ENCODE measurements around the gene DEPDC5.
"Not testable (repeated sequence)": the region's sequence is repeated elsewhere in the genome, so short reads cannot be mapped to it uniquely, and the experiment has no call there.

The DEPDC5 gene

DNA sequence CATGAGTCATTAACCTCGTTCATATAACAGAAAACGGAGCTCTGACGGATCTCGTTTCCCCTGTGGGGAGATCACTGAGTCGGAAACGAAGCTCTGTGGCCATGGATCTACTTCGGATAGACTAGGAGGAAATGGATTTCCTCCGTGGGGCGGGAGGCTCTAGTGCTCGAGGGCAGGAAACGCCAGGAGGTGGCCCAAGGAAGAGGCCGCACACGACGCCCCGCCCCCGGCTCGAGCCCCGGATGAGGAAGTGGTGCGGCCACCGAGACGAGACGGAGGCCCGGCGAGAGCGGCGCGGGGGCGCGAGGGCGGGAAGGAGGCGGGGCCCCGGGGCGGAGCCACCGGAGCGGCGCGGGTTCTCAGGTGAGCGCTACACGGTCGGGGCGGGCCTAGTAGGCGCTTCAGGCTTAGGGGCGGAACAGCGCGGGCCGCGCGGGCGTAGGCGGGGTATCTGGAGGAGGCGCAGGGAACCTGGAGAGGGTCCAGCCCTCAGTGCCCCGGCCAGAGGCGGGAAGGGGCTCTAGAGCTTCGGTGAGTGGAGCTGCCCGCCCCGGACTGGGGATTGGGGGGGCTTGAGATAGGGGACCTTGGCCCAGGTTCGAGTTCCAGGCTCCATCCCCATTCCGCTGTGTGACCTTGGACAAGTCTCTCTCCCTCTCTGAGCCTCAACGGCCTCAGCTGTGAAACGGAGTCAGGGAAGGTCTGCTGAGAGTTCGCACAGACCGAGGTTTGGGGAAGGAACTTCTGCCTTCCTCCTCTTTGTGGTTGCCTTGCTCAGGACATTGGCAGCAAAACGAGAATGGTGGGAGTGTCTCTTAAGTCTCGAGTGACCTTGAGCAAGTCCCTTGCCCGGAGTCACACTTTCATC, at the start of gene DEPDC5:
DEPDC5 (plus strand) TSS at position 386 of the 868 bp plus-strand sequence. CDS start 903 bp downstream, outside the sequence.
- peak; percentile 95 for DNase-seq

DNA sequence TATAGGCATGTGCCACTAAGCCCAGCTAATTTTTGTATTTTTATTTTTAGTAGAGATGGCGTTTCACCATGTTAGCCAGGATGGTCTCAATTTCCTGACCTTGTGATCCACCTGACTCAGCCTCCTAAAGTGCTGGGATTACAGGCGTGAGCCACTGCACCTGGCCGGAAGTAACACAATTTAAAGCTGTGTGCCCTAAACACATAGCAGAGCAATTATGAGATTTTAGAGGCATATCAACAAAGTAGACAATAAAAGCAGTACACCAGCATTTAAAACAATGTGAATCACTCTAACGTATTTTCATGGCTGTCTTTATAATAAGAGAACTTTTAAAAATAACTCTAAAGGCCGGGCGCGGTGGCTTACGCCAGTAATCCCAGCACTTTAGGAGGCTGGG, 46.3 kb upstream of the DEPDC5 start:
- no peak for DNase-seq

DNA sequence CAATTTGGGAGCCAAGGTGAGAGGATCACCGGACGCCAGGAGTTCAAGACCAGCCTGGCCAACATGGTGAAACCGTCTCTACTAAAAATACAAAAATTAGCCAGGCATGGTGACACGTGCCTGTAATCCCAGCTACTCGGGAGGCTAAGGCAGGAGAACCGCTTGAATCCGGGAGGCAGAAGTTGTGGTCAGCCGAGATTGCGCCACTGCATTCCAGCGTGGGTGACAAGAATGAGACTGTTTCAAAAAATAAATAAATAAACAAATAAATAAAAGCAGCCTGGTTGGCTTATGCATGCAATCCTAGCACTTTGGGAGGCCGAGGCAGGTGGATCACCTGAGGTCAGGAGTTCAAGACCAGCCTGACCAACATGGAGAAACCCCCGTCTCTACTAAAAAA, 42.6 kb upstream of the DEPDC5 start:
- DNase-seq: not testable (repeated sequence)

DNA sequence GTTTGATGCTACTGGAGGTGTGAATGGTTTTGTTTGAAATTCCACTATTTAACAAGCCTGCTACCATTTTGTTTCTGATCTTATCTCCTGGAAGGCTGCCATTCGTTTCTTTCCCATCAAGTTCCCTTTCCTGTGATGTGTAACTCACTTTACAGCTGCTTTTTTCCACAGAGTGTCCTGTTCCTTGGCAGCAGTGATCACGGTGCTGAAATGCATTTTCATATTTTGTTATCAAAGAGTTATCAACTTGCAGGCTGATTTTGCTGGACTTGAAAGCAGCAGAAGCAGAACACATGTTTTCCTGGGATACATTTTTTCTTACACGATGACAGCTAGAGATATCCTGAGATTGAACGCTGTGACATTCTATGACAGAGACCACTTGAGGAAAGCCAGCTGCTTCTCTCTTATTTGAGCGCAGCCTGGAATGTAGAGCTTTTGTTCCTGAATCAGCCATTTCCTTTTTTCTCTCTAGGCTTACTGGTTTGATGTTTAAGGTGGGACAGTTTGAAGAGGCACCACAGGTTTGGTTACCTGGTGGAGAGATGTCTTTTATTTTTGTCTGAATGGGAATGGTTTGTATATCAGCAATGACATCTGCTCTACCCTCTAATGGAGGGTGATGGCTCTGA, 38.6 kb upstream of the DEPDC5 start:
- no peak for DNase-seq

DNA sequence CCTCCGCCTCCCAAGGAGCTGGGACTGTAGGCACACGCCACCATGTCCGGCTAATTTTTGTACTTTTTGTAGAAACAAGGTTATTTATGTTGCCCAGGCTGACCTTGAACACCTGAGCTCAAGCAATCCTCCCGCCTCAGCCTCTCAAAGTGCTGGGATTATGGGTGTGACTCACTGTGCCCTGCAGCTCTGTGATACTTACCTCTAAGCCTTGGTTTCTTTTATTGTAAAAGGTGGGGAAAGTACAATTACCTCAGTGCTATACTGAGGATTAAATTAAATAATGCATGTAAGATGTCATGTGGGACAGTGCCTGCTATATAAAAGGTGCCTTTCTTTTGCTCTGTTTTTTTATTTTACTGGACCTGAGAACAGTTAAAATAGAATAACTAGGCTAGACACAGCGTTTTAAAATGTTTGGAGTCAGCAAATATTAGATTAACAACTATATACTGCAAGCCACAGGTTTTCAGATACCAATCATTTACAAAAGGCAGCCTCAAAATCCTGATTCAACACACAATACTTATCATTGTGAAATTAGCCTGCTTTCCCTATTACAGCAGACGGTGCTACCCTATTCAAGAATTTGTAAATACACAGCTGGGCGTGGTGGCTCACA, 33.9 kb upstream of the DEPDC5 start:
- no peak for DNase-seq

DNA sequence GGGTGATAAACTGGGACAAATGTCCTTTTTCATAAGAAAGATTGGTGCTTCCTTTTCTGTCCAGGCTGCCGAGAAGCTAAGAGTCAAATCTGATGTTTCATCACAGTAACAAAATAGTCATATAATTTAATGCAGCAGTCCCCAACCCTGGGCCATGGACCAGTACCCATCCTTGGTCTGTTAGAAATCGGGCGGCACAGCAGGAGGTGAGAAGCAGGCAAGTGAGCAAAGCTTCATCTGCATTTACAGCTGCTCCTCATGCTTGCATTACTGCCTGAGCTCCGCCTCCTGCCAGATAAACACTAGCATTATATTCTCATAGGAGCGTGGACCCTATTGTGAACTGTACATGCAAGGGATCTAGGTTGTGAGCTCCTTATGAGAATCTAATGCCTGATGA, 30.1 kb upstream of the DEPDC5 start:
- DNase-seq: no peak

DNA sequence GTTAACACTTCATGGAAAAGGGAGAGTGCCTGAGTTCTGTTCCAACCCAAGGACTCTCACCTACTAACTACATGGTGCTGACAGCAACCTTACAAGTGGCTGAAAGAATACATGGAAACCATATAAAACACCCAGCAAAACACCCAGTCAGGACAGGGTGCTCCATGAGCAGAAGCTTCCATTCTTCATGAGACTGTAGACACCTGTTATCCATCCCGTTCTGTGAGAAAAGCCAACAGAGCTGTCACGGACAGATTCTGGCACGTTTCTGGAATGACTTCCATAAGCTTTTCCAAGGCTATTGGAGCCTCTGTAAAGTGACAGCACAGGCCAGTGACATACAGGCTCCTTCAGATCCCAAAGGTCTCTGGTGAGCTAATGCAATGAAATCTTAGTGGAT, 27.1 kb upstream of the DEPDC5 start:
- DNase-seq: no peak

DNA sequence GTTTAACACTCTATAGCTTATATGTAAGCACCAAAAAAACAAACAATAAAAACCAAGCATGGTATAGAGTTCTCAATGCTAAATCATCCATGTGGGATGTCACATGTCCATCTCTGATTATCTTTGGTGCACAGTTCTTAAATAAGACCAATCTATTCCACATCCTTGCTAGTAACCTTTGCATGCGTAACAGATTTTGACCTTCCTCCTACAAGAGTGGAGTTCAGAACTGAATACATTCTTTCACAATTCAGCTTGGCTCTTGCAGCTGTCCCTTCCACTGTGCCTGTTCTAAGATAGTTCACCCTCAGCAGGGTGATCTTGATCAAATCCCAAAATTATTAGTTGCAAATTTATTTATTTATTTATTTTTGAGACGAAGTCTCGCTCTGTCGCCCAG, 25.0 kb upstream of the DEPDC5 start:
- DNase-seq: no peak

DNA sequence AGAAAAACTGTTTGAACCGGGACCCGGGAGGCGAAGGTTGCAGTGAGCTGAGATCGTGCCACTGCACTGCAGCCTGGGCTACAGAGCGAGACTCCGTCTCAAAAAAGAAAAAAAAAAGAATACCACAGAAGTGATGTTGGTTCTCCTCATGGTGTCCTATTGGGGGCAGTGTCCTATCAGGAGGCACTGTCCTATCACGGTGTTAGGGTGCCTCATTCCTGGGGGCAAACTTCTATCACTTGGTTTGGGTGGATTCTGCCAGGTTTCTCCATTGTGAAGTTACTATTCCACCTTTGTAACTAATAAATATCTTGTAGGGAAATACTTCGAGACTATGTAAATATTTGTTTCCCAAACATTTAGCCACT, 23.5 kb upstream of the DEPDC5 start:
- DNase-seq: no peak

DNA sequence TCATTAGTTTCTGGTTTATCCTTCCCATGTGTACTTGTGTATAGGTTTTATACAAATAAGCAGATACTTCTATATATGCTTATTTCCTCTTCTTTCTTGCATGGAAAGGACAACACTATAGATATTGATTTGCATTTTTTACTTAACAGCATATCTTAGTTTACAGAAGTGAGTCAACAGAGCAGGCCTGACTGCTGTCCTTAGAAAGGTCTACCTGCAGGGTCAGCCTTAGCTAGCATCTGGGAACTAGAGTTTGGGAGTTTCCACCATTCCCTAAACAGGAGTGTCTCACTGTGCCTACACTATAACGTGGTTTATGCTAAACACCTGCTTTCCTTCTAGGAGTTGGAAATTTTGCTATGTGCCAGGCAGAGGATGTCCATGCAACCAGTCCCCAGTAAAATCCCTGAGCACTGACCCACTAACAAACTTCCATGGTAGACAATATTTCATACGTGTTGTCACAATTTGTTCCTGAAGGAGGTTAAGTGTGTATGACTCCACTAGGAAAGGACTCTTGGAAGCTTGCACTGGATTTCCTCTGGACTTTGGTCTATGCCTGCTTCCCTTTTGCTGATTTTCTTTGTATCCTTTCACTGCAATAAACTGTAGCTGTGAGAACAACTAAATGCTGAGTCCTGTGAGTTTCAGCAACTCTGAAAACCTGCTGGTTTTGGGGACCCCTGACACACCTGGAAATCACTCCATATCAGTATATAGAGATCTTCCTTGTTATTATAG, 21.6 kb upstream of the DEPDC5 start:
- no peak for DNase-seq

DNA sequence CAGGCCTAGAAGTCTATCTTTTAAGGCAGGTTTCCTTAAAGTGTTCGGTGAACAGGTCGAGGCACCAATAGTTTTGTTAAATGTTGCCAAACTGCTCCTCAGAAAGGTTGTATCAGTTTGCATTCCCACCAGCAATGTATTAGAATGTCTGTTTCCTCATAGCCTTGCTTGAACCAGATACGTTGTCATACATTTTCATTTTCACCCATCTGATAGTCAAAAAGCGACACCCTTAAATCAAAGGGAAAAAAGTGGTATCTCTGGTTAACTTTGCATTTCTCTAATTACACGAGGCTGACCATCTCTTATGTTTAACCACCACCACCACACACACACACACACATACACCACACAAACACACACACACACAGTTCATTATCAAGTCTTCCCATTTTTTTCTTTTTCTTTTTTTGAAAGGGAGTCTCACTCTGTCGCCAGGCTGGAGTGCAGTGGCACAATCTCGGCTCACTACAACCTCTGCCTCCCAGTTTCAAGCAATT, 20.2 kb upstream of the DEPDC5 start:
- DNase-seq: no peak

DNA sequence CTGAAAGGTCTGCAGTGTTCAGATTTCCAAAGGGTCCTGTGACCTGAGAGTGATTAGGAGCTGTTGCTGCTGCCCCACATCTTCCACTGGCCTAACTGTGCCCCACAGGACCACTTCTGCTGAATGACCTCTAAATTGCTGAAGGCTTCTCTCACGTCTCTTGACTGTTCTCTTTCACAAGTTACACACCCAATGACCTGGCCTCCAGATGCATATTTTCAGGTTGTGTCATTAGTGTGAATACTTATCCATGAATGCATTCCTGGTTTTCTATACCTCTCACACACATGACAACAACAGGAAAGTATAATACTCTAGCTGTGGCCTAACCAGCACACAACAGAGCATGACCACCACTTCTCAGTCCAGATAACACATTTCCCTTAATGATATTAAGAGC, 19.3 kb upstream of the DEPDC5 start:
- DNase-seq: no peak

DNA sequence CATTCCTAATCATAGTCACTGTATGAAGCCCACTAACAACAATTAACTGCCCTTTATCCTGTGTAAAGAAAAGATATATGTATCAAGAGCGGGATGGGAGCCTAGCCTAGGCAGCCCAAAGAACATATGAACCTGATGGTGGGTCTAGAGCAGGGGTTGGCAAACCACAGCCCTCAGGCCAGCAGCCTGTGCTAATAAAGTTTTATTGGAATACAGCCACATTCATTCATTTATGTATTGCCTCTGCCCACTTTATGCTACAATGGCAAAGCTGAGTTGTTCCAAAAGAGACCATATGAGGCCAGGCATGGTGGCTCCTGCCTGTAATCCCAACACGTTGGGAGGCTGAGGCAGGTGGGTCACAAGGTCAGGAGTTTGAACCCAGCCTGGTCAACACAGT, 17.4 kb upstream of the DEPDC5 start:
- no peak for DNase-seq

DNA sequence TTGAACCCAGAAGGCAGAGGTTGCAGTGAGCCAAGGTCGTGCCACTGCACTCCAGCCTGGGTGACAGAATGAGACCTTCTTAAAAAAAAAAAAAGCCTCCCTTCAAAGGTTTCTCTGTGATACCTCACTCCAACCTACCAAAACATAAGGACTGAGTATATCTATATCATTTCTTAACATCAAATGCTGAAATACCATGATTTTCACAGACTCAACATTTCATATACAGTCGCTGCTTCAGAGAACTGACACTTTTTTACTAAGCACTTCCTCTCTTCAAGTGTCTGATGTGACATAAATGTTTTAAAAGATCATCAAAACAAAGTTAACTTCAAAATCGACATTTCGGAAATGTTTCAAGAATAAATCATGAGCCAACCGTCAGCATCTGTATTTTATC, 15.9 kb upstream of the DEPDC5 start:
- no peak for DNase-seq

DNA sequence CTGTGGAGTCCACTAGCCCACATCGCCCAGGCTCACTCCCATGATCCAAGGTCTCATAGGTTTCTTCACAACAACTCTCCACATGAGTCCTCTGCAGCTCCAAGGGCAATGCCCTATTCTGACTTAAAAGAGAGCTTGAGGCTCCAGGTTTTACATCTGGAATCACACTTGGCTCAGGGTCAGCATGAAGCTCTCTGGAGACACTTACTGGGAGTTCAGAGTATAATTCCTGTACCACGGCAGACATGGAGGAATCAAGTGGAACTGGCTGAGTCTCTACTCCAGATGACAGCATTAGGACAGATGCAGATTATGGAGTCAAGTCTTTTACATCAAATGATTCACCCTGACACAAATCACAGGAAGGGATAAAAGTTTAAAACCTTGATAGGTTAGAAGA, 15.3 kb upstream of the DEPDC5 start:
- no peak for DNase-seq

DNA sequence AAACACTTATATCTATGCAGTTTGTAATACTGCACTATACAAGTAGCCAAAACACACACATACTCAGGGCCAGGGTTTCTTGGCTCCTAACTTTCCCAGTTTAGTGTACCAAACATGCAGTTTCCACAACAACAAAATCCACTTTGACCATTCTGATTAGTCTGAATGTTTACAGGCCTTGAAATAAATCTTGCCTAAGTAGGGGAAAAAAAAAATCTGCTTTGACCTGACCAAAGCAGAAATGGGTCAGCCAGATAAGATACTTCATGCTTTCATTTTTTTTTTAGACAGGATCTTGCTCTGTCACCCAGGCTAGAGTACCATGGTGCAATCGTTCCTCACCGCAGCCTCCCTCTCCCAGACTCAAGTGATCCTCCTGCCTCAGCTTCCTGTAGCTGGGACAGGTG, 14.0 kb upstream of the DEPDC5 start:
- DNase-seq: no peak

DNA sequence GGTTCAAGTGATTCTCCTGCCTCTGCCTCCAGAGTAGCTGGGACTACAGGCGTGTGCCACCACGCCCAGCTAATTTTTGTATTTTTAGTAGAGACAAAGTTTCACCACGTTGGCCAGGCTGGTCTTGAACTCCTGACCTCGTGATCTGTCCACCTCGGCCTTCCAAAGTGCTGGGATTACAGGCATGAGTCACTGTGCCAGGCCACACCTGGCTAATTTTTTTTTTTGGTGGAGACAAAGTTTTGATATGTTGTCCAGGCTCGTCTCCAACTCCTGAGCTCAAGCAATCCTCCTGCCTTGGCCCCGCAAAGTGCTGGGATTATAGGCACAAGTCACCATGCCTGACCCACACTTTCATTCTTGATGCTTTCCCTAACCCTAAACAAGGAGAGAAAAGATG, 13.5 kb upstream of the DEPDC5 start:
- not testable (repeated sequence) for DNase-seq

DNA sequence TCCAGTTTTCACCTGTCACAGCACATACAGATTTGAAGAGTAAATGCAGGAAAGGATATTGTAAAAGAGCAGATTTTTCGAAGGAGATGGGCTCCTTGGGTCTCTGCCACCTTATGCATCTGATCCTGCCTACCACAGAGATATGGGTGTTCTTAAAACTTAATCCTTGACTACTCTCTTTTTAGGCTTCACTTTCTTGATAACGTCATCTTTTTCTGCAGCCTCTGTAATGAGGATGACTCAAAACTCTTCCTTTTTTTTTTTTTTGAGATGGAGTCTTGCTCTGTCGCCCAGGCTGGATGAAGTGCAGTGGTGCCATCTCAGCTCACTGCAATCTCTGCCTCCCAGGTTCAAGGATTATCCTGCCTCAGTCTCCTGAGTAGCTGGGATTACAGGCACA, 11.7 kb upstream of the DEPDC5 start:
- DNase-seq: no peak

DNA sequence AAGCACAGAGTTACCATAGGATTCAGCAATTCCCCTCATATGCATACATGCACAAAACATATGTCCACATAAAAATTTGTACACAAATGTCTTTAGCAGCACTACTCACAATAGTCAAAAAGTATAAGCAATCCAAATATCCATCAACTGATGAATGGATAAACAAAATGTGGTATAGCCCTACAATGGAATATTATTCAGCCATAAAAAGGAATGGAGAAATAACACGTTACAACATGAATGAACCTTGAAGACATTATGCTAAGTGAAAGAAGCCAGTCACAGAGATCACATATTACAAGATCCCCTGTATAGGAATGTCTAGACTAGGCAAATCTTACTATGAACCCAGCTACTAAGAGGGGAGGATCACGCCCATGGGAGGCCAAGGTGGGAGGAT, 11.1 kb upstream of the DEPDC5 start:
- no peak for DNase-seq

DNA sequence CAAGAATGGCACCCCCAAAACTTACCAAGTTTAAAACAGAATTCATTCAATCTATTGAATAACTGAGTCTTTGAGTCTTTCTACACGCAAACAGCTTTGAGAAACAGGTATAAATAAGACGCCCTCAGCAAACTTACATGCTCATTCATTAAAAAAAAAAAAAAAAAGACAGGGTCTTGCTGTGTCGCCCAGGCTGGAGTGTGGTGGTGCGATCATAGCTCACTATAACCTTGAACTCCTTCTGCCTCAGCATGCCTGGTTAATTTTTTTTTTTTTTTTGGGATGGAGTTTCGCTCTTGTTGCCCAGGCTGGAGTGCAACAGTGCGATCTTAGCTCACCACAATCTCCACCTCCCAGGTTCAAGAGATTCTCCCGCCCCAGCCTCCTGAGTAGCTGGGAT, 9.9 kb upstream of the DEPDC5 start:
- DNase-seq: no peak

DNA sequence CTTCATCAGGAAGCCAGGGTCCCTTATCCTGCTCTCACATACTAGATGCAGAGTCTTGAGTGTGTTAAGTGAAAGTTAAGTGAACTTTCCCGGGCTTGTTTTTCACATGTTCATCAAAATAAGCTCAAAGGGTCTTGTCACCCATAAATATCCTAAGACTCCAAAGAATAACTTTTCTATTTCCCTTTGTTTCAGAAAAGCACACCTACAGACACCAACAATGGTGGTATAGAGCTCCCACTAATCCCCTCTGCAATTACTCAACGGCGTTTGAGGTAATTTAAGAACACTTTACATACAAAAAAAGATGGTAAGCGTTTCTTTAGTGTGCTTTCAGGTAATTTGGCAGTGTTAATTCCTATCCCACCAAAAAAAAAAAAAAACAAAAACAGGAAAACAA, 6.4 kb upstream of the DEPDC5 start:
- no peak for DNase-seq

DNA sequence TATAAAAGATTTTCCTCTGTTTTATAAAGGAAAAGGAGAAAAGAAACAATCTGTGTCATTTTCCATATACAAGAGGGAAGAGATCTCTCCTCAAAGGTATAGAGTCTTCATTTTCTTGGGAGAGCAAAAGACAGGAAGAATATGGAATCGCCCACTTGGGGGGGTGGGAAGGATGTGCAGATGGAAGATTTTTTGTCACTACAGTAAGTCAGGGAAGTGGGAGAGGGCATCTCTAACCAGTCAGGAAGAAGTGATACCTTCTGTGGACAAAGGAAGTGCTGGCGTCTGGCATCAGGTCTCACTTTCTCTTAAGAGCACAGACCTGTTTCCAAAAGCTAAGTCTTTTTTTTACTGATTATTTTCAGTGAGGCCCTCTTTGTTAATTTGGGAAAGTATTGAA, 5.3 kb upstream of the DEPDC5 start:
- no peak for DNase-seq

DNA sequence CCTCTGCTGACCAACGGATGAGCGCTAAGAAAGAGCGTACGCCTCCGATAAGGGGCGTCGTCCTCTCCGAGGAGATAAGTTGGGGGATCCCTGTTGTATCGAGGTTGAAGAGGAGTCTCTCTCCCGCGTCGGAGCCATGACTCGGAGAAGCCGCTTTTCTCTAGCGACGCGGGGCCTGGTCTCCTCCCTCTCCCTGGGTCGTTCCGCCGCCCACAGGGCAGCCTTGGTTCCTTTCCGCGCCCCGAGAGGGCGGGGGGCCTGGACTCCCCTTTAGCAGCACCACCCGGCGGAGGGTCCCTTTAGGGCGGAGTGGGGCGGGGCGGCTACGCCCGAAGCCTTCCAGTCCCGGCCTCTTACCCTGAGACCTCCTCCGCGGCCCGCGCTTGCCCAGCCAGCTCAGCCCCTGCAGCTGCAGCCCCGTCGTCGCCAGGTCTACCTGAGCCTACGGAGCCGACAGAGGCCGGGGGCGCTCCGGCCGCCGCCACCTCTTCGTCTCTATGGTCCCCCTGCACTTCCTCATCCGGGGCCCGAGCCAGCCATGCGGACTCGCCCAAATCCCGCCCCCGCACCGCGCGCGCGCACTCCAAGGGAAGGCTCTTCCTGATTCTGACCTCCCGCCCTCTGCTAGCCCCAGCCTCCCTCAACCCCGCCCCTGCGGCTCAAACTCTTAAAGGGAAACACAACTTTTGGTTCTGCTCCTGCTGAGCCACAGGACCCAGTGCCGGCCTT, 4.0 kb upstream of the DEPDC5 start, which contains the start of gene PRR14L:
PRR14L (minus strand) TSS at position 497 of the 729 bp plus-strand sequence. CDS start 11,272 bp downstream, outside the sequence.
- peak; percentile 95 for DNase-seq

Measured in NCI-H2171 (cell line).